ENCODE data around the gene ICAM5. TPM values are rescaled to one million over a fixed set of nuclear protein-coding genes. Genes with fewer than 3 reads are reported as not detected.

Gene ICAM5
- total and polyA plus RNA-seq, 9 of the 15 experiments (the other 6 are each of a cell fraction or from before 2014, with no cell fraction given), result 0.10 to 114 (median 13.7) TPM

DNA sequence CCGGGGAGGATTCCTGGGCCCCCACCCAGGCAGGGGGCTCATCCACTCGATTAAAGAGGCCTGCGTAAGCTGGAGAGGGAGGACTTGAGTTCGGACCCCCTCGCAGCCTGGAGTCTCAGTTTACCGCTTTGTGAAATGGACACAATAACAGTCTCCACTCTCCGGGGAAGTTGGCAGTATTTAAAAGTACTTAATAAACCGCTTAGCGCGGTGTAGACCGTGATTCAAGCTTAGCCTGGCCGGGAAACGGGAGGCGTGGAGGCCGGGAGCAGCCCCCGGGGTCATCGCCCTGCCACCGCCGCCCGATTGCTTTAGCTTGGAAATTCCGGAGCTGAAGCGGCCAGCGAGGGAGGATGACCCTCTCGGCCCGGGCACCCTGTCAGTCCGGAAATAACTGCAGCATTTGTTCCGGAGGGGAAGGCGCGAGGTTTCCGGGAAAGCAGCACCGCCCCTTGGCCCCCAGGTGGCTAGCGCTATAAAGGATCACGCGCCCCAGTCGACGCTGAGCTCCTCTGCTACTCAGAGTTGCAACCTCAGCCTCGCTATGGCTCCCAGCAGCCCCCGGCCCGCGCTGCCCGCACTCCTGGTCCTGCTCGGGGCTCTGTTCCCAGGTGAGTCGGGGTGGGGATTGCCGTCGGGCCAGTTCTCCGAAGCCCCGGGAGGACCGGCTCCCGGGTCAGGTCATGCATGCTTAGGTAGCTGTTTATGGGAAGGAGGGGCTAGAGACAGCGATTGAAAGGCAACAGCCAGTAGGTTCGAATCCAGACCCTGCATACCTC lies 18.9 kb upstream of the ICAM5 start, which contains the start of gene ICAM1 (continued):
- TF ChIP-seq XRCC5 (IDR thresholded peaks at IDR 0.05; ENCODE audit: low read depth, low read length) (peak; percentile 9; the same call in 1 of the 2 replicates), KLF6 (CRISPR knock-in tag; IDR thresholded peaks at IDR 0.05; ENCODE audit: borderline replicate concordance) (peak; percentile 22; the same call in 1 of the 2 replicates), SRSF3 (IDR thresholded peaks at IDR 0.05; ENCODE audit: insufficient read depth, low read length) (no peak), SMARCA4 (IDR thresholded peaks at IDR 0.05) (0 out of 2 replicates have a peak, but pooled peaks have one; percentile 11), ZNF347 (CRISPR knock-in tag; IDR thresholded peaks at IDR 0.05; ENCODE audit: low read depth) (no peak), FOSL1 (tag; conservative IDR thresholded peaks at IDR 0.05) (peak; percentile 14; the same call in 1 of the 2 replicates), ZKSCAN8 (CRISPR knock-in tag; IDR thresholded peaks at IDR 0.05) (no peak), SAFB2 (IDR thresholded peaks at IDR 0.05; ENCODE audit: borderline replicate concordance, low read depth, low read length, severe bottlenecking) (no peak), RCOR1 (IDR thresholded peaks at IDR 0.05; ENCODE audit: borderline replicate concordance in 1 of 2, low read depth in 2 of 2, low read length in 2 of 2) (peak; percentile 25 to 81; a peak in 3 of 4 replicates), ZNF445 (CRISPR knock-in tag; IDR thresholded peaks at IDR 0.05; ENCODE audit: low read depth) (no peak), FOXM1 (IDR thresholded peaks at IDR 0.05; ENCODE audit: low read depth) (no peak), FOXM1 (CRISPR knock-in tag; IDR thresholded peaks at IDR 0.05; ENCODE audit: low read depth) (no peak), GTF2E2 (tag; IDR thresholded peaks at IDR 0.05) (no peak; the same call in 1 of the 2 replicates), NONO (IDR thresholded peaks at IDR 0.05; ENCODE audit: low read depth in 2 of 2, low read length in 1 of 2) (peak in 1 of 2 experiments; percentile 40; a peak in 1 of 4 replicates)
- TF ChIP-seq, protein P1, sequence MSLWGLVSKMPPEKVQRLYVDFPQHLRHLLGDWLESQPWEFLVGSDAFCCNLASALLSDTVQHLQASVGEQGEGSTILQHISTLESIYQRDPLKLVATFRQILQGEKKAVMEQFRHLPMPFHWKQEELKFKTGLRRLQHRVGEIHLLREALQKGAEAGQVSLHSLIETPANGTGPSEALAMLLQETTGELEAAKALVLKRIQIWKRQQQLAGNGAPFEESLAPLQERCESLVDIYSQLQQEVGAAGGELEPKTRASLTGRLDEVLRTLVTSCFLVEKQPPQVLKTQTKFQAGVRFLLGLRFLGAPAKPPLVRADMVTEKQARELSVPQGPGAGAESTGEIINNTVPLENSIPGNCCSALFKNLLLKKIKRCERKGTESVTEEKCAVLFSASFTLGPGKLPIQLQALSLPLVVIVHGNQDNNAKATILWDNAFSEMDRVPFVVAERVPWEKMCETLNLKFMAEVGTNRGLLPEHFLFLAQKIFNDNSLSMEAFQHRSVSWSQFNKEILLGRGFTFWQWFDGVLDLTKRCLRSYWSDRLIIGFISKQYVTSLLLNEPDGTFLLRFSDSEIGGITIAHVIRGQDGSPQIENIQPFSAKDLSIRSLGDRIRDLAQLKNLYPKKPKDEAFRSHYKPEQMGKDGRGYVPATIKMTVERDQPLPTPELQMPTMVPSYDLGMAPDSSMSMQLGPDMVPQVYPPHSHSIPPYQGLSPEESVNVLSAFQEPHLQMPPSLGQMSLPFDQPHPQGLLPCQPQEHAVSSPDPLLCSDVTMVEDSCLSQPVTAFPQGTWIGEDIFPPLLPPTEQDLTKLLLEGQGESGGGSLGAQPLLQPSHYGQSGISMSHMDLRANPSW (CRISPR knock-in tag; IDR thresholded peaks at IDR 0.05), result no peak
- TF ChIP-seq, protein P2, sequence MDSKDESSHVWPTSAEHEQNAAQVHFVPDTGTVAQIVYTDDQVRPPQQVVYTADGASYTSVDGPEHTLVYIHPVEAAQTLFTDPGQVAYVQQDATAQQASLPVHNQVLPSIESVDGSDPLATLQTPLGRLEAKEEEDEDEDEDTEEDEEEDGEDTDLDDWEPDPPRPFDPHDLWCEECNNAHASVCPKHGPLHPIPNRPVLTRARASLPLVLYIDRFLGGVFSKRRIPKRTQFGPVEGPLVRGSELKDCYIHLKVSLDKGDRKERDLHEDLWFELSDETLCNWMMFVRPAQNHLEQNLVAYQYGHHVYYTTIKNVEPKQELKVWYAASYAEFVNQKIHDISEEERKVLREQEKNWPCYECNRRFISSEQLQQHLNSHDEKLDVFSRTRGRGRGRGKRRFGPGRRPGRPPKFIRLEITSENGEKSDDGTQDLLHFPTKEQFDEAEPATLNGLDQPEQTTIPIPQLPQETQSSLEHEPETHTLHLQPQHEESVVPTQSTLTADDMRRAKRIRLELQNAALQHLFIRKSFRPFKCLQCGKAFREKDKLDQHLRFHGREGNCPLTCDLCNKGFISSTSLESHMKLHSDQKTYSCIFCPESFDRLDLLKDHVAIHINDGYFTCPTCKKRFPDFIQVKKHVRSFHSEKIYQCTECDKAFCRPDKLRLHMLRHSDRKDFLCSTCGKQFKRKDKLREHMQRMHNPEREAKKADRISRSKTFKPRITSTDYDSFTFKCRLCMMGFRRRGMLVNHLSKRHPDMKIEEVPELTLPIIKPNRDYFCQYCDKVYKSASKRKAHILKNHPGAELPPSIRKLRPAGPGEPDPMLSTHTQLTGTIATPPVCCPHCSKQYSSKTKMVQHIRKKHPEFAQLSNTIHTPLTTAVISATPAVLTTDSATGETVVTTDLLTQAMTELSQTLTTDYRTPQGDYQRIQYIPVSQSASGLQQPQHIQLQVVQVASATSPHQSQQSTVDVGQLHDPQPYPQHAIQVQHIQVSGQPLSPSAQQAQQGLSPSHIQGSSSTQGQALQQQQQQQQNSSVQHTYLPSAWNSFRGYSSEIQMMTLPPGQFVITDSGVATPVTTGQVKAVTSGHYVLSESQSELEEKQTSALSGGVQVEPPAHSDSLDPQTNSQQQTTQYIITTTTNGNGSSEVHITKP (IDR thresholded peaks at IDR 0.05; ENCODE audit: partially characterized antibody), result no peak
- TF ChIP-seq, protein P3, sequence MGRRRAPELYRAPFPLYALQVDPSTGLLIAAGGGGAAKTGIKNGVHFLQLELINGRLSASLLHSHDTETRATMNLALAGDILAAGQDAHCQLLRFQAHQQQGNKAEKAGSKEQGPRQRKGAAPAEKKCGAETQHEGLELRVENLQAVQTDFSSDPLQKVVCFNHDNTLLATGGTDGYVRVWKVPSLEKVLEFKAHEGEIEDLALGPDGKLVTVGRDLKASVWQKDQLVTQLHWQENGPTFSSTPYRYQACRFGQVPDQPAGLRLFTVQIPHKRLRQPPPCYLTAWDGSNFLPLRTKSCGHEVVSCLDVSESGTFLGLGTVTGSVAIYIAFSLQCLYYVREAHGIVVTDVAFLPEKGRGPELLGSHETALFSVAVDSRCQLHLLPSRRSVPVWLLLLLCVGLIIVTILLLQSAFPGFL (CRISPR knock-in tag; IDR thresholded peaks at IDR 0.05), result peak; percentile 37; the same call in 1 of the 2 replicates
- TF ChIP-seq, protein P4, sequence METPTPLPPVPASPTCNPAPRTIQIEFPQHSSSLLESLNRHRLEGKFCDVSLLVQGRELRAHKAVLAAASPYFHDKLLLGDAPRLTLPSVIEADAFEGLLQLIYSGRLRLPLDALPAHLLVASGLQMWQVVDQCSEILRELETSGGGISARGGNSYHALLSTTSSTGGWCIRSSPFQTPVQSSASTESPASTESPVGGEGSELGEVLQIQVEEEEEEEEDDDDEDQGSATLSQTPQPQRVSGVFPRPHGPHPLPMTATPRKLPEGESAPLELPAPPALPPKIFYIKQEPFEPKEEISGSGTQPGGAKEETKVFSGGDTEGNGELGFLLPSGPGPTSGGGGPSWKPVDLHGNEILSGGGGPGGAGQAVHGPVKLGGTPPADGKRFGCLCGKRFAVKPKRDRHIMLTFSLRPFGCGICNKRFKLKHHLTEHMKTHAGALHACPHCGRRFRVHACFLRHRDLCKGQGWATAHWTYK (CRISPR knock-in tag; IDR thresholded peaks at IDR 0.05), result no peak

All from K562 (cell line).